ENCODE results near the gene KRTAP10-12.

The KRTAP10-12 gene

GRCh38 chr21:44726826-44727225 is 29.9 kb downstream of the KRTAP10-12 start:
- H3K9me3 Mint-ChIP-seq (ENCODE audit: low read depth) = no peaks in the 10 kb centered on the region
- H3K4me3 Mint-ChIP-seq = no peak overlapping the region
- no peak overlapping the region for H3K27ac Mint-ChIP-seq
- no peaks in the 10 kb centered on the region for H3K27me3 Mint-ChIP-seq
- H3K36me3 Mint-ChIP-seq = no peaks in the 10 kb centered on the region
- peaks cover 11% of the 10 kb centered on the region for H3K4me1 Mint-ChIP-seq (ENCODE audit: low read depth)

- Mint-ChIP-seq H3K27ac (no peak overlapping the region), H3K4me1 (ENCODE audit: low read depth) (peaks cover 11% of the 10 kb centered on the region), H3K36me3 (no peaks in the 10 kb centered on the region), H3K27me3 (no peaks in the 10 kb centered on the region), H3K4me3 (no peak overlapping the region), H3K9me3 (ENCODE audit: low read depth) (no peaks in the 10 kb centered on the region)
Measured at GRCh38 chr21:44727321-44727720, 30.3 kb downstream of the KRTAP10-12 start.

- Mint-ChIP-seq H3K4me1 (ENCODE audit: low read depth) (peaks cover 9% of the 10 kb centered on the region), H3K4me3 (no peak overlapping the region), H3K36me3 (no peaks in the 10 kb centered on the region), H3K9me3 (ENCODE audit: low read depth) (no peaks in the 10 kb centered on the region), H3K27ac (no peak overlapping the region), H3K27me3 (no peaks in the 10 kb centered on the region)
Measured at GRCh38 chr21:44727757-44728156, 30.8 kb downstream of the KRTAP10-12 start.

- H3K27ac Mint-ChIP-seq = no peak overlapping the region
- H3K36me3 Mint-ChIP-seq = no peaks in the 10 kb centered on the region
- peaks cover 3% of the 10 kb centered on the region for H3K4me1 Mint-ChIP-seq (ENCODE audit: low read depth)
- no peak overlapping the region for H3K4me3 Mint-ChIP-seq
- no peaks in the 10 kb centered on the region for H3K9me3 Mint-ChIP-seq (ENCODE audit: low read depth)
- no peaks in the 10 kb centered on the region for H3K27me3 Mint-ChIP-seq
Measured at GRCh38 chr21:44728716-44729115, 31.7 kb downstream of the KRTAP10-12 start.

GRCh38 chr21:44729336-44730027 is 32.5 kb downstream of the KRTAP10-12 start:
- H3K9me3 Mint-ChIP-seq (ENCODE audit: low read depth) = no peaks in the 10 kb centered on the region
- no peak overlapping the region for H3K27ac Mint-ChIP-seq
- H3K27me3 Mint-ChIP-seq = no peaks in the 10 kb centered on the region
- no peaks in the 10 kb centered on the region for H3K4me1 Mint-ChIP-seq (ENCODE audit: low read depth)
- no peak overlapping the region for H3K4me3 Mint-ChIP-seq
- H3K36me3 Mint-ChIP-seq = no peaks in the 10 kb centered on the region

- Mint-ChIP-seq H3K9me3 (ENCODE audit: low read depth) (no peaks in the 10 kb centered on the region), H3K4me1 (ENCODE audit: low read depth) (no peaks in the 10 kb centered on the region), H3K36me3 (no peaks in the 10 kb centered on the region), H3K27ac (no peak overlapping the region), H3K27me3 (no peaks in the 10 kb centered on the region), H3K4me3 (no peak overlapping the region)
Measured at GRCh38 chr21:44730028-44730395, 33.0 kb downstream of the KRTAP10-12 start.

- H3K27ac Mint-ChIP-seq = no peak overlapping the region
- no peaks in the 10 kb centered on the region for H3K9me3 Mint-ChIP-seq (ENCODE audit: low read depth)
- no peak overlapping the region for H3K4me3 Mint-ChIP-seq
- no peaks in the 10 kb centered on the region for H3K4me1 Mint-ChIP-seq (ENCODE audit: low read depth)
- H3K27me3 Mint-ChIP-seq = no peaks in the 10 kb centered on the region
- H3K36me3 Mint-ChIP-seq = no peaks in the 10 kb centered on the region
Measured at GRCh38 chr21:44730951-44731579, 34.1 kb downstream of the KRTAP10-12 start.

- Mint-ChIP-seq H3K27ac (no peak overlapping the region), H3K4me1 (ENCODE audit: low read depth) (no peaks in the 10 kb centered on the region), H3K36me3 (no peaks in the 10 kb centered on the region), H3K27me3 (no peaks in the 10 kb centered on the region), H3K4me3 (no peak overlapping the region), H3K9me3 (ENCODE audit: low read depth) (no peaks in the 10 kb centered on the region)
Measured at GRCh38 chr21:44732263-44732662, 35.3 kb downstream of the KRTAP10-12 start.

- Mint-ChIP-seq H3K4me1 (ENCODE audit: low read depth) (no peaks in the 10 kb centered on the region), H3K4me3 (no peak overlapping the region), H3K27me3 (no peaks in the 10 kb centered on the region), H3K27ac (no peak overlapping the region), H3K9me3 (ENCODE audit: low read depth) (no peaks in the 10 kb centered on the region), H3K36me3 (peaks cover 5% of the 10 kb centered on the region)
Measured at GRCh38 chr21:44732956-44733355, 36.0 kb downstream of the KRTAP10-12 start.

- no peak overlapping the region for H3K4me3 Mint-ChIP-seq
- H3K36me3 Mint-ChIP-seq = peaks cover 7% of the 10 kb centered on the region
- H3K27ac Mint-ChIP-seq = no peak overlapping the region
- H3K4me1 Mint-ChIP-seq (ENCODE audit: low read depth) = no peaks in the 10 kb centered on the region
- H3K9me3 Mint-ChIP-seq (ENCODE audit: low read depth) = no peaks in the 10 kb centered on the region
- no peaks in the 10 kb centered on the region for H3K27me3 Mint-ChIP-seq
Measured at GRCh38 chr21:44734026-44734745, 37.2 kb downstream of the KRTAP10-12 start.

GRCh38 chr21:44734841-44735240 is 37.9 kb downstream of the KRTAP10-12 start:
- H3K4me1 Mint-ChIP-seq (ENCODE audit: low read depth) = no peaks in the 10 kb centered on the region
- no peak overlapping the region for H3K4me3 Mint-ChIP-seq
- no peaks in the 10 kb centered on the region for H3K27me3 Mint-ChIP-seq
- H3K27ac Mint-ChIP-seq = no peak overlapping the region
- H3K9me3 Mint-ChIP-seq (ENCODE audit: low read depth) = no peaks in the 10 kb centered on the region
- H3K36me3 Mint-ChIP-seq = peaks cover 7% of the 10 kb centered on the region

GRCh38 chr21:44735821-44736220 is 38.8 kb downstream of the KRTAP10-12 start:
- no peak overlapping the region for H3K27ac Mint-ChIP-seq
- H3K4me3 Mint-ChIP-seq = no peak overlapping the region
- peaks cover 7% of the 10 kb centered on the region for H3K36me3 Mint-ChIP-seq
- H3K4me1 Mint-ChIP-seq (ENCODE audit: low read depth) = no peaks in the 10 kb centered on the region
- H3K9me3 Mint-ChIP-seq (ENCODE audit: low read depth) = no peaks in the 10 kb centered on the region
- H3K27me3 Mint-ChIP-seq = no peaks in the 10 kb centered on the region

- no peaks in the 10 kb centered on the region for H3K27me3 Mint-ChIP-seq
- peaks cover 7% of the 10 kb centered on the region for H3K36me3 Mint-ChIP-seq
- no peak overlapping the region for H3K27ac Mint-ChIP-seq
- no peak overlapping the region for H3K4me3 Mint-ChIP-seq
- no peaks in the 10 kb centered on the region for H3K4me1 Mint-ChIP-seq (ENCODE audit: low read depth)
- no peaks in the 10 kb centered on the region for H3K9me3 Mint-ChIP-seq (ENCODE audit: low read depth)
Measured at GRCh38 chr21:44736291-44737004, 39.5 kb downstream of the KRTAP10-12 start.

GRCh38 chr21:44737706-44738354 is 40.9 kb downstream of the KRTAP10-12 start:
- H3K36me3 Mint-ChIP-seq = peaks cover 7% of the 10 kb centered on the region
- peaks cover 5% of the 10 kb centered on the region for H3K4me1 Mint-ChIP-seq (ENCODE audit: low read depth)
- no peak overlapping the region for H3K4me3 Mint-ChIP-seq
- no peaks in the 10 kb centered on the region for H3K9me3 Mint-ChIP-seq (ENCODE audit: low read depth)
- no peak overlapping the region for H3K27ac Mint-ChIP-seq
- H3K27me3 Mint-ChIP-seq = no peaks in the 10 kb centered on the region
